ENCODE measurements around the gene MYO15B. TPM values are rescaled to one million over a fixed set of nuclear protein-coding genes. Genes with fewer than 3 reads are reported as not detected.

MYO15B gene
- total and polyA plus RNA-seq, 2 of the 13 experiments (the other 11 are each of a cell fraction or from before 2014, with no cell fraction given): 2.8 to 8.1 TPM

DNA sequence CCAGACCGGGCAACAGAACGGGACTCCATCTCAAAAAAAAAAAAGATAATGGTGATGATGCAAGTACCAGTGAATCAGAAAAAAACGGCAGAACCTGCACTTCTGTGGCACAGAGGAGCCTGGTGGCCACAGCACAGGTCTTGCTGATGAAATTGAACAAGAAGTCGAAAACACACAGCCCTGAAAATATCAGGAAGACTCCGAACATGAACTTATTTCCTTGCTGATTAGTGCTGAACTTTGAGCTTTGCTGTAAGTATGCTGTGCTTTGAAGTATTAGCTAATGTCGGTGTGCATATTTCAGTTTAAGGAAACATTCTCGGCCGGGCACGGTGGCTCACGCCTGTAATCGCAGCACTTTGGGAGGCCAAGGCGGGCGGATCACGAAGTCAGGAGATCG lies 10.9 kb upstream of the MYO15B start (continued):
- TF ChIP-seq ERF (CRISPR knock-in tag; IDR thresholded peaks at IDR 0.05) (0 out of 2 replicates have a peak, but pooled peaks have one; percentile 22), ZFP82 (CRISPR knock-in tag; IDR thresholded peaks at IDR 0.05; ENCODE audit: borderline replicate concordance) (no peak), FOXC1 (CRISPR knock-in tag; IDR thresholded peaks at IDR 0.05; ENCODE audit: borderline replicate concordance) (no peak), SMAD3 (CRISPR knock-in tag; IDR thresholded peaks at IDR 0.05) (0 out of 2 replicates have a peak, but pooled peaks have one; percentile 38), PHB2 (IDR thresholded peaks at IDR 0.05; ENCODE audit: partially characterized antibody) (no peak), CAMTA2 (CRISPR knock-in tag; IDR thresholded peaks at IDR 0.05; ENCODE audit: borderline replicate concordance) (no peak), ZSCAN22 (CRISPR knock-in tag; IDR thresholded peaks at IDR 0.05) (no peak), FOXA1 (IDR thresholded peaks at IDR 0.05) (no peak), FOXA1 (CRISPR knock-in tag; IDR thresholded peaks at IDR 0.05) (peak; percentile 54; the same call in 1 of the 2 replicates), NCOR1 (IDR thresholded peaks at IDR 0.05; ENCODE audit: borderline replicate concordance, low read length) (peak; percentile 66; the same call in 1 of the 2 replicates), ZNF331 (CRISPR knock-in tag; IDR thresholded peaks at IDR 0.05) (peak; percentile 72; the same call in 1 of the 2 replicates), MED8 (CRISPR knock-in tag; IDR thresholded peaks at IDR 0.05; ENCODE audit: insufficient replicate concordance) (no peak), CREM (IDR thresholded peaks at IDR 0.05) (no peak), CREM (CRISPR knock-in tag; IDR thresholded peaks at IDR 0.05) (no peak), HMGA1 (CRISPR knock-in tag; conservative IDR thresholded peaks at IDR 0.05) (no peak), FOSL2 (CRISPR knock-in tag; IDR thresholded peaks at IDR 0.05) (peak; percentile 63; the same call in 1 of the 2 replicates), ETV6 (CRISPR knock-in tag; conservative IDR thresholded peaks at IDR 0.05) (no peak), ZNF143 (CRISPR knock-in tag; IDR thresholded peaks at IDR 0.05) (no peak), HES4 (CRISPR knock-in tag; IDR thresholded peaks at IDR 0.05; ENCODE audit: borderline replicate concordance) (no peak), ZNF460 (CRISPR knock-in tag; IDR thresholded peaks at IDR 0.05; ENCODE audit: borderline replicate concordance) (peak; percentile 97), ELF3 (CRISPR knock-in tag; IDR thresholded peaks at IDR 0.05) (peak; percentile 91), SP4 (CRISPR knock-in tag; IDR thresholded peaks at IDR 0.05) (0 out of 2 replicates have a peak, but pooled peaks have one; percentile 16), RARA (CRISPR knock-in tag; IDR thresholded peaks at IDR 0.05) (peak; percentile 72), POLR2A (IDR thresholded peaks at IDR 0.05; ENCODE audit: insufficient read depth in 1 of 2, low read depth in 2 of 2, low read length in 2 of 2) (no peak), MTA1 (CRISPR knock-in tag; IDR thresholded peaks at IDR 0.05; ENCODE audit: borderline replicate concordance) (no peak), SMC3 (IDR thresholded peaks at IDR 0.05; ENCODE audit: low read length) (no peak)
- TF ChIP-seq, protein P1, sequence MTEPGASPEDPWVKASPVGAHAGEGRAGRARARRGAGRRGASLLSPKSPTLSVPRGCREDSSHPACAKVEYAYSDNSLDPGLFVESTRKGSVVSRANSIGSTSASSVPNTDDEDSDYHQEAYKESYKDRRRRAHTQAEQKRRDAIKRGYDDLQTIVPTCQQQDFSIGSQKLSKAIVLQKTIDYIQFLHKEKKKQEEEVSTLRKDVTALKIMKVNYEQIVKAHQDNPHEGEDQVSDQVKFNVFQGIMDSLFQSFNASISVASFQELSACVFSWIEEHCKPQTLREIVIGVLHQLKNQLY (CRISPR knock-in tag; IDR thresholded peaks at IDR 0.05): peak; percentile 46; the same call in 1 of the 2 replicates
- TF ChIP-seq, protein P2, sequence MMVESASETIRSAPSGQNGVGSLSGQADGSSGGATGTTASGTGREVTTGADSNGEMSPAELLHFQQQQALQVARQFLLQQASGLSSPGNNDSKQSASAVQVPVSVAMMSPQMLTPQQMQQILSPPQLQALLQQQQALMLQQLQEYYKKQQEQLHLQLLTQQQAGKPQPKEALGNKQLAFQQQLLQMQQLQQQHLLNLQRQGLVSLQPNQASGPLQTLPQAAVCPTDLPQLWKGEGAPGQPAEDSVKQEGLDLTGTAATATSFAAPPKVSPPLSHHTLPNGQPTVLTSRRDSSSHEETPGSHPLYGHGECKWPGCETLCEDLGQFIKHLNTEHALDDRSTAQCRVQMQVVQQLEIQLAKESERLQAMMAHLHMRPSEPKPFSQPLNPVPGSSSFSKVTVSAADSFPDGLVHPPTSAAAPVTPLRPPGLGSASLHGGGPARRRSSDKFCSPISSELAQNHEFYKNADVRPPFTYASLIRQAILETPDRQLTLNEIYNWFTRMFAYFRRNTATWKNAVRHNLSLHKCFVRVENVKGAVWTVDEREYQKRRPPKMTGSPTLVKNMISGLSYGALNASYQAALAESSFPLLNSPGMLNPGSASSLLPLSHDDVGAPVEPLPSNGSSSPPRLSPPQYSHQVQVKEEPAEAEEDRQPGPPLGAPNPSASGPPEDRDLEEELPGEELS (CRISPR knock-in tag; IDR thresholded peaks at IDR 0.05): 0 out of 2 replicates have a peak, but pooled peaks have one; percentile 16
- TF ChIP-seq, protein P3, sequence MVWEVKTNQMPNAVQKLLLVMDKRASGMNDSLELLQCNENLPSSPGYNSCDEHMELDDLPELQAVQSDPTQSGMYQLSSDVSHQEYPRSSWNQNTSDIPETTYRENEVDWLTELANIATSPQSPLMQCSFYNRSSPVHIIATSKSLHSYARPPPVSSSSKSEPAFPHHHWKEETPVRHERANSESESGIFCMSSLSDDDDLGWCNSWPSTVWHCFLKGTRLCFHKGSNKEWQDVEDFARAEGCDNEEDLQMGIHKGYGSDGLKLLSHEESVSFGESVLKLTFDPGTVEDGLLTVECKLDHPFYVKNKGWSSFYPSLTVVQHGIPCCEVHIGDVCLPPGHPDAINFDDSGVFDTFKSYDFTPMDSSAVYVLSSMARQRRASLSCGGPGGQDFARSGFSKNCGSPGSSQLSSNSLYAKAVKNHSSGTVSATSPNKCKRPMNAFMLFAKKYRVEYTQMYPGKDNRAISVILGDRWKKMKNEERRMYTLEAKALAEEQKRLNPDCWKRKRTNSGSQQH (CRISPR knock-in tag; IDR thresholded peaks at IDR 0.05; ENCODE audit: low read depth): no peak
- TF ChIP-seq, protein P4, sequence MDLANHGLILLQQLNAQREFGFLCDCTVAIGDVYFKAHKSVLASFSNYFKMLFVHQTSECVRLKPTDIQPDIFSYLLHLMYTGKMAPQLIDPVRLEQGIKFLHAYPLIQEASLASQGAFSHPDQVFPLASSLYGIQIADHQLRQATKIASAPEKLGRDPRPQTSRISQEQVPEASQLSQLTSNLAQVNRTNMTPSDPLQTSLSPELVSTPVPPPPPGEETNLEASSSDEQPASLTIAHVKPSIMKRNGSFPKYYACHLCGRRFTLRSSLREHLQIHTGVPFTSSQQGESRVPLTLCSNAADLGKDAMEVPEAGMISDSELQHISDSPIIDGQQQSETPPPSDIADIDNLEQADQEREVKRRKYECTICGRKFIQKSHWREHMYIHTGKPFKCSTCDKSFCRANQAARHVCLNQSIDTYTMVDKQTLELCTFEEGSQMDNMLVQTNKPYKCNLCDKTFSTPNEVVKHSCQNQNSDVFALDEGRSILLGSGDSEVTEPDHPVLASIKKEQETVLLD (CRISPR knock-in tag; IDR thresholded peaks at IDR 0.05; ENCODE audit: low read depth): no peak

All from HepG2 (cell line).